GM23248 (cell line): Measurements from ENCODE around the gene SUSD6. TPM values are rescaled to one million over a fixed set of nuclear protein-coding genes. Genes with fewer than 3 reads are reported as not detected.

Experiments used
- DNase-seq: peaks from one replicate; pipeline ENCODE4 v3.0.0-alpha.2; 2015
- H2AFZ ChIP-seq: fragments of 200-600 bp; sonication (generic); 2 replicates; pipeline ENCODE4 v1.6.1; 2016; ENCODE audit warnings: antibody characterized with exemption
- H3F3A ChIP-seq: fragments of 200-600 bp; sonication (generic); 2 replicates; pipeline ENCODE4 v1.6.1; 2016; ENCODE audit warnings: mild to moderate bottlenecking, antibody characterized with exemption, mixed run types; ENCODE audit not compliant: insufficient read depth
- H3K27ac ChIP-seq: fragments of 200-600 bp; sonication (generic); 2 replicates; pipeline ENCODE4 v1.5.1; 2016; ENCODE audit warnings: mild to moderate bottlenecking
- H3K27me3 ChIP-seq: fragments of 200-600 bp; sonication (generic); replicated peaks from 2 replicates; pipeline ENCODE4 v1.6.1; 2016; ENCODE audit warnings: mild to moderate bottlenecking; ENCODE audit not compliant: insufficient read depth
- H3K36me3 ChIP-seq: fragments of 200-600 bp; sonication (generic); 2 replicates; pipeline ENCODE4 v1.6.1; 2016; ENCODE audit warnings: low read depth, mild to moderate bottlenecking
- H3K4me1 ChIP-seq: fragments of 200-600 bp; sonication (generic); 2 replicates; pipeline ENCODE4 v1.6.1; 2016; ENCODE audit warnings: mild to moderate bottlenecking; ENCODE audit not compliant: insufficient read depth
- H3K4me2 ChIP-seq: fragments of 200-600 bp; sonication (generic); one replicate; pipeline ENCODE4 v1.6.1; 2016; ENCODE audit warnings: mild to moderate bottlenecking; ENCODE audit not compliant: unreplicated experiment
- H3K4me3 ChIP-seq: fragments of 200-600 bp; sonication (generic); 2 replicates; pipeline ENCODE4 v1.5.1; 2016; ENCODE audit warnings: mild to moderate bottlenecking
- H3K79me2 ChIP-seq: fragments of 200-600 bp; sonication (generic); 2 replicates; pipeline ENCODE4 v1.6.1; 2016; ENCODE audit warnings: mild to moderate bottlenecking; ENCODE audit not compliant: insufficient read depth
- H3K9ac ChIP-seq: fragments of 200-600 bp; sonication (generic); 2 replicates; pipeline ENCODE4 v1.6.1; 2016; ENCODE audit warnings: mild to moderate bottlenecking
- H3K9me2 ChIP-seq: fragments of 200-600 bp; sonication (generic); 2 replicates; pipeline ENCODE4 v1.6.1; 2016; ENCODE audit warnings: mixed run types, mild to moderate bottlenecking, moderate library complexity; ENCODE audit not compliant: insufficient read depth
- H3K9me3 ChIP-seq: fragments of 200-600 bp; sonication (generic); one replicate; pipeline ENCODE4 v1.6.1; 2017; ENCODE audit warnings: low read depth
- H4K20me1 ChIP-seq: fragments of 200-600 bp; sonication (generic); 2 replicates; pipeline ENCODE4 v1.6.0; 2016; ENCODE audit not compliant: insufficient read depth
- EZH2 ChIP-seq: fragments of 200-600 bp; sonication (generic); IDR thresholded peaks from 2 replicates; pipeline ENCODE4 v1.6.1; 2018; ENCODE audit warnings: antibody characterized with exemption, mild to moderate bottlenecking; ENCODE audit not compliant: insufficient read depth, poor library complexity, severe bottlenecking
- EZH2phosphoT487 ChIP-seq: fragments of 200-600 bp; sonication (generic); IDR thresholded peaks from 2 replicates; pipeline ENCODE4 v1.6.1; 2018; ENCODE audit warnings: antibody characterized with exemption, moderate library complexity, mild to moderate bottlenecking, low read depth; ENCODE audit not compliant: insufficient read depth
- WGBS, 2 experiments: methylation state at CpG; one replicate each; pipeline ENCODE4 v1.1.6; 2015 to 2017; ENCODE audit warnings: low lambda C conversion rate in 2 of 2, low coverage in 1 of 2; ENCODE audit errors: missing lambda C conversion rate in 2 of 2; 5-methylcytosine and 5-hydroxymethylcytosine counted together
- in situ Hi-C: fragments of 300-500 bp; cut with MboI; formaldehyde crosslinking; loops from 2 replicates; pipeline ENCODE4 v1.15.0; 2020
- polyA plus RNA-seq: library from polyadenylated mRNA; unstranded; fragments of >200 nt; fragmentation: Nextera tagmentation; extraction: Ambion mirVana; gene quantifications from 2 replicates; pipeline ENCODE4 v1.2.1, GENCODE V29; 2016
- total RNA-seq: library from RNA; depleted of rRNA; stranded (reverse); fragments of >200 nt; shearing (Covaris generic); gene quantifications from 2 replicates; pipeline ENCODE4 v1.2.3, GENCODE V29; 2014

The SUSD6 gene
- total and polyA plus RNA-seq, 2 experiments from 2014 or later, result 12.2 to 24.1 TPM

GRCh38 chr14:69570836-69571330 is 40.5 kb upstream of the SUSD6 start:
- H2AFZ ChIP-seq, result no peak overlapping the region
- in situ Hi-C loops, result no loop called here
- no peaks in the 10 kb centered on the region for H3K9me3 ChIP-seq
- DNase-seq, result no peak
- no peaks in the 10 kb centered on the region for H3K79me2 ChIP-seq
- no peaks in the 10 kb centered on the region for H3F3A ChIP-seq
- no peaks in the 10 kb centered on the region for H3K36me3 ChIP-seq
- no peaks in the 10 kb centered on the region for H3K9me2 ChIP-seq
- TF ChIP-seq EZH2, result no peak
- TF ChIP-seq EZH2phosphoT487, result no peak
- H3K9ac ChIP-seq, result no peak overlapping the region
- no peaks in the 10 kb centered on the region for H3K4me1 ChIP-seq
- H3K27me3 ChIP-seq, result peaks cover 82% of the 10 kb centered on the region
- H3K27ac ChIP-seq, result no peak overlapping the region
- no peak overlapping the region for H3K4me3 ChIP-seq
- no peak overlapping the region for H3K4me2 ChIP-seq
- 88 to 90% methylated on average over 7 of the region's 7 CpGs for WGBS, 2 experiments
- H4K20me1 ChIP-seq, result no peaks in the 10 kb centered on the region

GRCh38 chr14:69571449-69572029 is 39.9 kb upstream of the SUSD6 start:
- Histone ChIP-seq H3F3A (no peaks in the 10 kb centered on the region), H3K36me3 (no peaks in the 10 kb centered on the region), H2AFZ (no peak overlapping the region; the same call in 1 of the 2 replicates), H3K9me2 (no peaks in the 10 kb centered on the region), H3K9me3 (no peaks in the 10 kb centered on the region), H3K4me3 (peak overlapping the region; percentile 55), H4K20me1 (no peaks in the 10 kb centered on the region), H3K9ac (no peak overlapping the region), H3K4me1 (no peaks in the 10 kb centered on the region), H3K27me3 (peaks cover 82% of the 10 kb centered on the region), H3K4me2 (peak overlapping the region; percentile 35), H3K27ac (no peak overlapping the region), H3K79me2 (no peaks in the 10 kb centered on the region)
- TF ChIP-seq EZH2 (no peak), EZH2phosphoT487 (no peak)
- peak; percentile 33 for DNase-seq
- in situ Hi-C loops, result no loop called here
- 20 to 22% methylated on average over 54 to 62 of the region's 62 CpGs for WGBS, 2 experiments

- H3K4me3 ChIP-seq, result peak overlapping the region; percentile 55
- no peaks in the 10 kb centered on the region for H3K9me2 ChIP-seq
- no peaks in the 10 kb centered on the region for H3K79me2 ChIP-seq
- no peaks in the 10 kb centered on the region for H3F3A ChIP-seq
- H2AFZ ChIP-seq, result no peak overlapping the region; the same call in 1 of the 2 replicates
- no peak for TF ChIP-seq EZH2
- TF ChIP-seq EZH2phosphoT487, result no peak
- 8 to 9% methylated on average over 99 to 108 of the region's 112 CpGs for WGBS, 2 experiments
- no peaks in the 10 kb centered on the region for H3K9me3 ChIP-seq
- peaks cover 82% of the 10 kb centered on the region for H3K27me3 ChIP-seq
- no peaks in the 10 kb centered on the region for H3K4me1 ChIP-seq
- H4K20me1 ChIP-seq, result no peaks in the 10 kb centered on the region
- DNase-seq, result peak; percentile 44
- no peak overlapping the region for H3K27ac ChIP-seq
- H3K9ac ChIP-seq, result no peak overlapping the region
- in situ Hi-C loops, result no loop called here
- peak overlapping the region; percentile 35 for H3K4me2 ChIP-seq
- no peaks in the 10 kb centered on the region for H3K36me3 ChIP-seq
These were observed 39.2 kb upstream of the SUSD6 start for GRCh38 chr14:69572030-69572840.

GRCh38 chr14:69572841-69573135 is 38.6 kb upstream of the SUSD6 start:
- 18 to 23% methylated on average over 17 to 25 of the region's 40 CpGs for WGBS, 2 experiments
- H3K9me2 ChIP-seq, result no peaks in the 10 kb centered on the region
- peaks cover 79% of the 10 kb centered on the region for H3K27me3 ChIP-seq

More at GRCh38 chr14:69572841-69573135, 38.6 kb upstream of the SUSD6 start:
- Histone ChIP-seq H3K4me2 (no peak overlapping the region), H3K9ac (no peak overlapping the region), H4K20me1 (no peaks in the 10 kb centered on the region), H3K9me3 (no peaks in the 10 kb centered on the region), H3F3A (no peaks in the 10 kb centered on the region), H3K4me1 (no peaks in the 10 kb centered on the region), H3K4me3 (peak overlapping the region; percentile 55), H3K27ac (no peak overlapping the region), H3K79me2 (no peaks in the 10 kb centered on the region), H2AFZ (no peak overlapping the region), H3K36me3 (no peaks in the 10 kb centered on the region)
- peak; percentile 35 for DNase-seq
- in situ Hi-C loops, result no loop called here
- TF ChIP-seq EZH2 (no peak), EZH2phosphoT487 (no peak)
